Cardiac muscle cell (in vitro differentiated cells and primary cell): ENCODE data around the gene LRRC34. TPM values are rescaled to one million over a fixed set of nuclear protein-coding genes. Genes with fewer than 3 reads are reported as not detected.

Source experiments
- DNase-seq, 2 donors: peaks; one replicate each; pipeline versions ENCODE4 v3.0.0 to v3.0.0-alpha.2; 2010 to 2017; ENCODE audit warnings: low read depth in 1 of 2, low spot score in 1 of 2
- H3K27ac ChIP-seq: fragments of 200-600 bp; sonication (generic); 2 replicates; pipeline ENCODE4 v1.5.1; 2016
- H3K27me3 ChIP-seq: fragments of 200-600 bp; sonication (generic); 2 replicates; pipeline ENCODE4 v1.6.0; 2016; ENCODE audit warnings: control low read depth
- H3K36me3 ChIP-seq: fragments of 200-600 bp; sonication (generic); 2 replicates; pipeline ENCODE4 v1.5.1; 2016; ENCODE audit warnings: control low read depth
- H3K4me1 ChIP-seq: fragments of 200-600 bp; sonication (generic); 2 replicates; pipeline ENCODE4 v1.8.1; 2017; ENCODE audit warnings: low read depth, mild to moderate bottlenecking, mixed run types
- H3K4me3 ChIP-seq: fragments of 200-600 bp; sonication (generic); 2 replicates; pipeline ENCODE4 v1.5.1; 2016; ENCODE audit warnings: mild to moderate bottlenecking
- H3K9me3 ChIP-seq: fragments of 200-600 bp; sonication (generic); 2 replicates; pipeline ENCODE4 v1.5.1; 2017; ENCODE audit warnings: low read depth, mild to moderate bottlenecking, control low read depth
- polyA plus RNA-seq: library from polyadenylated mRNA; unstranded; fragments of >200 nt; fragmentation: Nextera tagmentation; extraction: Ambion mirVana; gene quantifications from 2 replicates; pipeline ENCODE4 v1.2.1, GENCODE V29; 2016
- total RNA-seq: library from RNA; depleted of rRNA; stranded (reverse); fragments of >200 nt; gene quantifications from 2 replicates; pipeline ENCODE4 v1.2.3, GENCODE V29; 2016
- TF ChIP-seq, protein P1 (sequence below): IDR thresholded peaks from 2 replicates; pipeline ENCODE4 v1.5.1; 2012; ENCODE audit warnings: low read depth, mild to moderate bottlenecking, low read length

LRRC34 gene
- total and polyA plus RNA-seq, 2 experiments from 2014 or later = 5.2 to 6.8 TPM

DNA sequence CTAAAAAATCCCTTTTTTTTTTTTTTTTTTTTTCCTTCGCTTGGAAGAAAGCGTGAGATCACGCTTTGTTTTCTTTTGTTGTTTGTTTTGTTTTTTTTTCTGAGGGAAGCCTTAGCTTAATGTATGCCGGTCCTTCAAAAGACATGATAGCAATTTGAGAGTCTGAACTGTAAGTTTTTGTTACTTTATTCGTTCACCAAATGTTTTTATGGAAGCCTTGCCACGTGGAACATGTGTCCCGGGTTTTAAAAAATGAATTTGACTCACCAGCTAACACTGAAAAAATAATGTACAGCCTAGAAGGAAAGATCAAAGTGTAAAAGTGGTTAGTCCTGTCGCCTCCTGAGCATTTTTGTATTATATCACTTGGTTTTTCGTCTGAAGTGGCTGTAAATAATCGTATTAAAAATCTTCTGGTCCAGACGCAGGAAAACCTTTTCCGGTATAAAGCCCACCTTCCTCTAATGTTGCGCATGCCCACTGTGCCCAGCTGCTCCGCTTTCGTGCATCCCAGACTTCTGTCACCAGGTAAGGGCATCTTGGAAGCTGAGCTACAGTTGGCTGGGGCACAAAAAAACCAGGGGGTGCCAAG is 40.3 kb downstream of the LRRC34 start:
- Histone ChIP-seq H3K9me3 (no peaks in the 10 kb centered on the region), H3K4me1 (peaks cover 9% of the 10 kb centered on the region), H3K27ac (peak overlapping the region; percentile 99), H3K36me3 (peaks cover 25% of the 10 kb centered on the region), H3K27me3 (no peaks in the 10 kb centered on the region), H3K4me3 (peak overlapping the region; percentile 81)
- TF ChIP-seq, protein P1, sequence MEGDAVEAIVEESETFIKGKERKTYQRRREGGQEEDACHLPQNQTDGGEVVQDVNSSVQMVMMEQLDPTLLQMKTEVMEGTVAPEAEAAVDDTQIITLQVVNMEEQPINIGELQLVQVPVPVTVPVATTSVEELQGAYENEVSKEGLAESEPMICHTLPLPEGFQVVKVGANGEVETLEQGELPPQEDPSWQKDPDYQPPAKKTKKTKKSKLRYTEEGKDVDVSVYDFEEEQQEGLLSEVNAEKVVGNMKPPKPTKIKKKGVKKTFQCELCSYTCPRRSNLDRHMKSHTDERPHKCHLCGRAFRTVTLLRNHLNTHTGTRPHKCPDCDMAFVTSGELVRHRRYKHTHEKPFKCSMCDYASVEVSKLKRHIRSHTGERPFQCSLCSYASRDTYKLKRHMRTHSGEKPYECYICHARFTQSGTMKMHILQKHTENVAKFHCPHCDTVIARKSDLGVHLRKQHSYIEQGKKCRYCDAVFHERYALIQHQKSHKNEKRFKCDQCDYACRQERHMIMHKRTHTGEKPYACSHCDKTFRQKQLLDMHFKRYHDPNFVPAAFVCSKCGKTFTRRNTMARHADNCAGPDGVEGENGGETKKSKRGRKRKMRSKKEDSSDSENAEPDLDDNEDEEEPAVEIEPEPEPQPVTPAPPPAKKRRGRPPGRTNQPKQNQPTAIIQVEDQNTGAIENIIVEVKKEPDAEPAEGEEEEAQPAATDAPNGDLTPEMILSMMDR = no peak
- DNase-seq = peak; percentile 81 to 82

DNA sequence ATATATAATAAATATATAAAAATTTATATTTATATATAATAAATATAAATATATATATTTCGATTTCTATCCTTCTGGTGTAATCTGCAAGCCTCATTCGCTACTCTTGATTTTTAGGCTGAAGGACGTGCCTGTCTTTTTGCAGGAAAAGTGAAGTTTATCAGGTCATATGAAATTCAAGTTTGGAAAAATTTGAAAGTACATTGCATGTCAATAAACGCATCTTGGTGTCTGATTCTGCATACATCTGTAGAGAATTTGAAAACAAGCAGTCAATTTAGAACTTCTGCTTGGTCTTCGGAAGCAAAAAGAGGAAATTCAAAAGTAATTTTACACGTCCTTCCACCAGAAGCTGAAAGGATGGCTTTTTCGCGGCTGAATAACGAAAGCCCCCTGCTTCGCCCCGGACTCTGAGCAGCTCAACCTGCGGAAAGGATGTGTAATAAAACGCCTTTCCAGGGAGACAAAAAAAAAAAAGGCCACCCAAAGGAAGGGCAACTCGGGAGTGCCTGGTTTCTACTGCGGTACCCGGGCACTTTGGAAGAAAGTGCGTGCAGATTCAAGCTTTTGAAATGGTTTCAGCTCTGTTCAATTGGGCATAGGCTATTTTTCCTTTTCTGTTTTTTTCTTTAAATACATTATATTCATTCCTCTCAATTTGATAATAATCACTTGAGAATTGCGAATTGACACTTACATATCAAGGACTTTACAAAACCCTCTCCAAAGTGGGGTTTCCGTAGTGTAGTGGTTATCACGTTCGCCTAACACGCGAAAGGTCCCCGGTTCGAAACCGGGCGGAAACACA is 41.0 kb downstream of the LRRC34 start:
- H3K9me3 ChIP-seq = no peaks in the 10 kb centered on the region
- DNase-seq = peak; percentile 75 to 82
- peaks cover 9% of the 10 kb centered on the region for H3K4me1 ChIP-seq
- H3K4me3 ChIP-seq = peak overlapping the region; percentile 81
- TF ChIP-seq, protein P1 = no peak
- peaks cover 19% of the 10 kb centered on the region for H3K36me3 ChIP-seq
- H3K27ac ChIP-seq = peak overlapping the region; percentile 16
- no peaks in the 10 kb centered on the region for H3K27me3 ChIP-seq

DNA sequence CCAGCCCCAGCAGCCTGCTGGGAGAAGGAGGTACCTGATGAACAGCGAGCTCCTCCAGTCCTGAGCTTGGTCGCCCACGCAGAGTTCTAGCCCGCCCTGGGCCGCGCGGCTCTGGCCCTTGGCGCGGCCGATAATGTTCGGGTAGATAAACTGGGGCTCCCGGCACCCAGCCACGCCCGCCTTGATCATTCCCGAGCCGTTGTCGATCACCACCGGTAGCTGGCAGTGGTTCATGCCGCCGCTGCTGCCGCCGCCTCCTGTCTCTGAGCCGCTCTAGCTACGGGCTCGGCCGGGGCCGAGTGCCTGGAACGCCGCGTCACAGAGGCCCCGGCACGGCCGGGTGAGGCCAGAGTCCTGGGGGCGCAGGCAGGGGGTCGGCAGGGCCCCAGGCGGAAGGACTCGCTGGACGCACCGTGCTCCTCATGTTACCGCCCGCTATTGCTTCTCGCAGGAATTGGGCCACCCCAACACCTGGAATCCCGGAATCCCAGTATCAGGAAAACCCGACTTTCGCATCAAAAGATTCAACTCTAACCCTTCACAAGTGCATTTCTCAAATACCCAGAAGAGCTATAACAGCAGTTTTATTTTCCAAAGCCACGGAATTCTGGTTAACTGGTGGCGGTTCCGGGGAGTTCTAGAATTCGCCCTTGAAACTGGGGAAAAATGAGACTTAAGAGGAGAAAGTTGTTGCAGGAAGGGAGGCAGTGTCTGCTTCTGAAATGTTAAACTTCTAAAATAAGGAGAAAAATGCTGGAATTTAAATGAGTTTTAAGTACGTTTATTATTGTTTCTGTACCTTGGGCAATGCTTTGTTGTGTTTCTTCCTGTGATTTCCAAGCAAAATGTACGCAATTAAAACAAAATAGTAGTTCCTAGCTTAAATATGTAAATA is 43.2 kb downstream of the LRRC34 start, which contains the start of gene ACTRT3:
Gene ACTRT3, minus strand, starts transcription at position 275 of the 895 bp plus-strand sequence. Its CDS starts 41 bp downstream, at position 234.
- Histone ChIP-seq H3K36me3 (peaks cover 4% of the 10 kb centered on the region), H3K4me1 (peaks cover 9% of the 10 kb centered on the region), H3K27me3 (no peaks in the 10 kb centered on the region), H3K4me3 (peak within 1 kb of the TSS; percentile 49), H3K27ac (peak within 1 kb of the TSS; percentile 56), H3K9me3 (no peaks in the 10 kb centered on the region)
- DNase-seq = peak; percentile 78 to 82
- TF ChIP-seq, protein P1 = no peak

DNA sequence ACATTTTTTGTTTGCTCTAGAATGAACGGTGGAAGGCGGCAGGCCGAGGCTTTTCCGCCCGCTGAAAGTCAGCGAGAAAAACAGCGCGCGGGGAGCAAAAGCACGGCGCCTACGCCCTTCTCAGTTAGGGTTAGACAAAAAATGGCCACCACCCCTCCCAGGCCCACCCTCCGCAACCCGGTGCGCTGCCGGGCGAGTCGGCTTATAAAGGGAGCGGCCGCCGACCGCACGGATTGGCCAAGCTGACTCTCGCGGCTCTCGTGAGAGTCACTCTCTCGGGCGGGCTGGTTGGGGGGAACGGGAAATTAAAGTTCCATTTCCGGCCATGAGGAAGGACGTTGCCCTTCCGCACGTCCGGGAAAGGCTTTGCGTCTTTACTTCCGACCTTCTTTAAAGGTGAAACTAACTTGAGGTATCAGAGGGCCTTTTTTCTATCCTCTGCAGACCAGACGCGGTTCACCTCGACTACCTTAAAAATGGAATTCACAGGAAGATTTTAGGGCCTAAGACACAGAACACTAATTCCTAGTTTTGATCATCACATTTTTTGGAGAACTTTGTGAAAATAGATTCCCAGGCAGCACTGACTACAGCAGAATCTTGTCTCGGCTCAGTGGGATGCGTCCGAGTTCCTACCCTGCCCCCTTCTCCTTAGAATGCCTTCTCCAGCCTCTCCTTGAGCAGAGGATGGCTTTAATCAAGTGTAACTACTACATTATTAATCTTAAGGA is 47.7 kb downstream of the LRRC34 start, which contains the start of gene TERC:
Gene TERC, minus strand, starts transcription at position 179 of the 731 bp plus-strand sequence.
- Histone ChIP-seq H3K27me3 (no peaks in the 10 kb centered on the region), H3K27ac (peak within 1 kb of the TSS; percentile 56)

More for the DNA sequence above, 47.7 kb downstream of the LRRC34 start, which contains the start of gene TERC:
- TF ChIP-seq, protein P1 = no peak
- Histone ChIP-seq H3K4me3 (peak within 1 kb of the TSS; percentile 42), H3K36me3 (no peaks in the 10 kb centered on the region), H3K4me1 (no peaks in the 10 kb centered on the region), H3K9me3 (no peaks in the 10 kb centered on the region)
- DNase-seq = peak; percentile 74 to 96
